Measurements from ENCODE around the gene AGPAT4.

The AGPAT4 gene

GRCh38 chr6:161235776-161236633 lies 37.9 kb downstream of the AGPAT4 start:
- Histone ChIP-seq H3K4me1 (ENCODE audit: control insufficient read depth, low read length) (no peaks in the 10 kb centered on the region), H3K27ac (ENCODE audit: low read depth, low read length) (no peak overlapping the region), H4K20me1 (ENCODE audit: control insufficient read depth, insufficient read depth, low read depth, low read length) (no peaks in the 10 kb centered on the region), H3K27me3 (ENCODE audit: control insufficient read depth, low read length) (no peaks in the 10 kb centered on the region), H3K79me2 (ENCODE audit: control insufficient read depth, low read length) (no peaks in the 10 kb centered on the region), H3K4me2 (ENCODE audit: low read length) (no peak overlapping the region), H3K36me3 (ENCODE audit: control insufficient read depth, low read length) (no peaks in the 10 kb centered on the region), H3K9me3 (ENCODE audit: control insufficient read depth, insufficient read depth, low read length) (no peaks in the 10 kb centered on the region), H3K9me2 (replicated peaks; ENCODE audit: control insufficient read depth, low read length) (no peaks in the 10 kb centered on the region), H3F3A (ENCODE audit: control insufficient read depth, insufficient read depth) (no peaks in the 10 kb centered on the region), H3K4me3 (ENCODE audit: low read length) (no peak overlapping the region)
- TF ChIP-seq CTCF (IDR thresholded peaks at IDR 0.05; ENCODE audit: low read depth, low read length, poor library complexity, severe bottlenecking), result no peak
- TF ChIP-seq EZH2phosphoT487 (IDR thresholded peaks at IDR 0.05; ENCODE audit: borderline replicate concordance, low read length), result no peak

GRCh38 chr6:161233986-161234661 lies 39.7 kb downstream of the AGPAT4 start:
- Histone ChIP-seq H3K27me3 (ENCODE audit: control insufficient read depth, low read length) (no peaks in the 10 kb centered on the region), H3K4me2 (ENCODE audit: low read length) (no peak overlapping the region), H4K20me1 (ENCODE audit: control insufficient read depth, insufficient read depth, low read depth, low read length) (no peaks in the 10 kb centered on the region), H3F3A (ENCODE audit: control insufficient read depth, insufficient read depth) (no peaks in the 10 kb centered on the region), H3K27ac (ENCODE audit: low read depth, low read length) (no peak overlapping the region), H3K4me1 (ENCODE audit: control insufficient read depth, low read length) (no peaks in the 10 kb centered on the region), H3K9me2 (replicated peaks; ENCODE audit: control insufficient read depth, low read length) (no peaks in the 10 kb centered on the region), H3K36me3 (ENCODE audit: control insufficient read depth, low read length) (no peaks in the 10 kb centered on the region), H3K9me3 (ENCODE audit: control insufficient read depth, insufficient read depth, low read length) (no peaks in the 10 kb centered on the region), H3K4me3 (ENCODE audit: low read length) (no peak overlapping the region), H3K79me2 (ENCODE audit: control insufficient read depth, low read length) (no peaks in the 10 kb centered on the region)
- TF ChIP-seq EZH2phosphoT487 (IDR thresholded peaks at IDR 0.05; ENCODE audit: borderline replicate concordance, low read length) (no peak), CTCF (IDR thresholded peaks at IDR 0.05; ENCODE audit: low read depth, low read length, poor library complexity, severe bottlenecking) (no peak)

- H3K9me3 ChIP-seq (ENCODE audit: control insufficient read depth, insufficient read depth, low read length), result no peaks in the 10 kb centered on the region
- no peaks in the 10 kb centered on the region for H3K27me3 ChIP-seq (ENCODE audit: control insufficient read depth, low read length)
- no peaks in the 10 kb centered on the region for H3K79me2 ChIP-seq (ENCODE audit: control insufficient read depth, low read length)
- no peaks in the 10 kb centered on the region for H3F3A ChIP-seq (ENCODE audit: control insufficient read depth, insufficient read depth)
- H3K27ac ChIP-seq (ENCODE audit: low read depth, low read length), result no peak overlapping the region
- H3K4me3 ChIP-seq (ENCODE audit: low read length), result no peak overlapping the region
- H3K4me1 ChIP-seq (ENCODE audit: control insufficient read depth, low read length), result no peaks in the 10 kb centered on the region
- H3K4me2 ChIP-seq (ENCODE audit: low read length), result no peak overlapping the region
- no peaks in the 10 kb centered on the region for H3K36me3 ChIP-seq (ENCODE audit: control insufficient read depth, low read length)
- H3K9me2 ChIP-seq (replicated peaks; ENCODE audit: control insufficient read depth, low read length), result no peaks in the 10 kb centered on the region
- TF ChIP-seq EZH2phosphoT487 (IDR thresholded peaks at IDR 0.05; ENCODE audit: borderline replicate concordance, low read length), result no peak
- no peak for TF ChIP-seq CTCF (IDR thresholded peaks at IDR 0.05; ENCODE audit: low read depth, low read length, poor library complexity, severe bottlenecking)
- no peaks in the 10 kb centered on the region for H4K20me1 ChIP-seq (ENCODE audit: control insufficient read depth, insufficient read depth, low read depth, low read length)
These were observed 41.4 kb downstream of the AGPAT4 start for GRCh38 chr6:161232467-161232866.

Data from DOHH2 (cell line).